Left cardiac atrium (tissue), 4 donors: ENCODE results near the gene TPST2. TPM values are rescaled to one million over a fixed set of nuclear protein-coding genes. Genes with fewer than 3 reads are reported as not detected.

Source experiments
- ATAC-seq, 2 donors: fragments of 200-7000 bp; cut with Tn5 transposase; one replicate each; pipeline ENCODE4 v1.9.1; 2020; ENCODE audit warnings: mild to moderate bottlenecking in 2 of 2, moderate library complexity in 2 of 2
- DNase-seq: peaks from one replicate; pipeline ENCODE4 v3.0.0-alpha.2; 2020
- intact Hi-C, 2 donors: fragments of 100-400 bp; cut with DNase I; formaldehyde crosslinking; loops; one replicate each; pipeline versions ENCODE4 v1.14.1 to v1.15.1; 2022 to 2023
- long read RNA-seq: library from polyadenylated mRNA; unstranded; transcript quantifications from one replicate; pipeline ENCODE4 v2.0.0, GENCODE V29; 2021
- total RNA-seq, 2 donors: library from RNA; stranded (reverse); fragmentation: NEBNext Ultra II Directional; extraction: Animal tissue kit (Norgen Biotek cat#: 25700); gene quantifications; one replicate each; pipeline ENCODE4 v1.2.1, GENCODE V29; 2021
- donor health status: DM: no; HTN: yes; CAD: no.
- donor health status: DM: no; HTN: yes; CAD: no; lungs with severe emphysema.
- donor health status: DM: yes; HTN: yes; CAD: no.
- donor health status: Dilated cardiomyopathy.

TPST2 gene
- 10 to 100 TPM; 22.1 to 36.5 TPM for total RNA-seq
- long read RNA-seq, full-length matches to known transcripts: 83 of 109 reads
- long read RNA-seq, partial matches to known transcripts: 10 of 109 reads
- long read RNA-seq, other reads (novel, unspliced or antisense): 16 of 109 reads

DNA sequence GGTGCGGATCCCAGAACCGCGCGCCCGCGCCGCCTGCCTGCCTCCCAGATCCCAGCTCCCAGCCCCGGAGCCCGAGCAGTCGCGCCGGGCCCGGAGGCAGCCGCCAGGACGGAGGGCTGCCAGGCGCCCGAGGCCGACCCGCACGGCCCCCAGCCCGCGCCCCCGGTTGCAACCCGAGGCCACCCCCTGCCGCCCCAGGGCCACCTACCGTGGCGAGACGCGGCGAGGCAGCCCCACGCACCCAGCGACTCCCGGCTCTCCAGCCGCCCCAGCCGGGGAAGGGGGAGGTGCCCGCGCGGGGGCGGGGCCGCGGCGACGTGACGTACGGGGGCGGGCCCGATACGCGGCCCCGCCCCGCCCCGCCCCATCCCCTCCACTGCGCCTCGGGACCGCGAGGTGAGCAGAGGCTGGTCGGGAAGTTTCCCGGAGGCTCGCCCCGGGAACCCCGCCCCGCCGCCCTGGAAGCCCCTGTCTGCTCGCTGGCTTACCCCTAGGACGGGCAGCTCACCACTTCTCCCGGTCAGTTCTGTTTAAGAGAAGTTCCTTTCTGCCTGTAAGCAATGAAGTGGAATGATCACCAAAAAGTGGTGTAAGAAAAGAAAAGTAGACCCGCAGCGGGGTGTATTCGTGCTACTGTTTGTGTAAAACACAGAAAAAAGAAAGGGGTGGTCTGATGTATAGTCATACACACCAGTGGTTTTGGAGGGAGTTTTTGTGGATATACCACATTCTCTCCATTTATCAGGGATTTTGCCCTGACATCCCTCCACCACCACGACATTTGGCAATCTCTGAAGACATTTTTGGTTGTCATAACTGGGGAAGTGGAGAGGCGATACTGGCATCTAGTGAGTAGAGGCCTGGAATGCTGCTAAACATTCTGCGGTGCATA is at the start of gene TPST2:
Gene TPST2 (minus strand): TSS at position 288 of the 892 bp plus-strand sequence. CDS start 48,502 bp downstream, outside the sequence.
- intact Hi-C loops: loop anchor here (5.0 to 10.0 kb wide), 2 partner anchors 75 to 78 kb away; partner anchors contain the start of gene TFIP11 (in 2 of the 2)
- ATAC-seq: peak; percentile 95 to 96
- DNase-seq: peak; percentile 84

DNA sequence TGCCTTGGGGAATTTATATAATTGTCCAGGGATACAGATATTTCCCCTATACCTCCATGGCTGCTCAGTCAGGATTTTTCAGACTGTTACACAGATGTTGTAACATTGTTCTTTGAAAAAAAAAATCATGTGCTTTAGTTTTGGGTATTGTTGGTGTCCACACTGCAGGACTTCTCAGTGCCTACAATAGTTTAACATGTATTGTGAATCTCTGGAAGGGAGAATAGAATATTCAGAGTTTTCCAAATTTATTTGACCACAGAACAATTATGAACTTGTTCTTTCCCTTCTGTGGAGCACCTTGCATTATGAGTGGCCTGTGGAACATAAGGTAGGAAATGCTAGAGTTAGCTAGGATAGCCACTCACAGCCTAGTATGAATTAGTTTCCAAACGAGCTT is 46.4 kb upstream of the TPST2 start:
- DNase-seq (no peak), ATAC-seq (no peak)
- intact Hi-C loops: no loop called here

DNA sequence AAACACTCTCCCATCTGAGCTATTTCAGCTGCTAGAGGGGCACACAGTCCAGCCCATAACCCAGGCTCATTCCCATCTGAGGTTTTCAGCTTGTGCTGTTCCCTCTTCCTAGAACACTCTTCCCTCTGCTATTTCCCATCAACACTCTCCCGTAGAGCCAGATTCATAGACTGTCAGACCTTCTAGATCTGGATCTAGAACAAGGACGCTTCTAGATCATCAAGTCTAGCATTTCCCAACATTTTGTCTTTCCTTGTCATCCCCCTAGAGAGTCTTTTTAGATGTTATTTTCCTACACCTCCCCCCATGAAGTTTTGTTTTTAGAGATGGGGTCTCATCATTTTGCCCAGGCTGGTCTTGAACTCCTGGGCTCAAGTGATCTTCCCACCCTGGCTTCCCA is 45.2 kb upstream of the TPST2 start:
- intact Hi-C loops: no loop called here

DNA sequence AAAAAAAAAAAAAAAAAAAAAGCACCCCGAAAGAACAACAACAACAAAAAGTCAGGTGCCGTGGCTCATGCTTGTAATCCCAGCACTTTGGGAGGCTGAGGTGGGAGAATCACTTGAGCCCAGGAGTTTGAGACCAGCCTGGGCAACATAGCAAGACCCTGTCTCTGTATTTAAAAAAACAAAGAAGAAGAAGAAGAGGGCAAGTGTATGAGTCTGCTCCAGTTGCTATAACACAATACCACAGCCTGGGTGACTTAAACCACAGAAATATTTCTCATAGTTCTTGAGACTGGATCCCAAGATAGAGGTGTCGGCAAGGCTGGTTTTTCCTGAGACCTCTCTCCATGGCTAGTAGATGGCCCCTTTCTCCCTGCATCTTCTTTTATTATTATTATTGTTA is 44.3 kb upstream of the TPST2 start:
- DNase-seq (no peak), ATAC-seq (no peak)
- intact Hi-C loops: no loop called here

More for the DNA sequence above, 45.2 kb upstream of the TPST2 start:
- ATAC-seq (no peak), DNase-seq (no peak)

DNA sequence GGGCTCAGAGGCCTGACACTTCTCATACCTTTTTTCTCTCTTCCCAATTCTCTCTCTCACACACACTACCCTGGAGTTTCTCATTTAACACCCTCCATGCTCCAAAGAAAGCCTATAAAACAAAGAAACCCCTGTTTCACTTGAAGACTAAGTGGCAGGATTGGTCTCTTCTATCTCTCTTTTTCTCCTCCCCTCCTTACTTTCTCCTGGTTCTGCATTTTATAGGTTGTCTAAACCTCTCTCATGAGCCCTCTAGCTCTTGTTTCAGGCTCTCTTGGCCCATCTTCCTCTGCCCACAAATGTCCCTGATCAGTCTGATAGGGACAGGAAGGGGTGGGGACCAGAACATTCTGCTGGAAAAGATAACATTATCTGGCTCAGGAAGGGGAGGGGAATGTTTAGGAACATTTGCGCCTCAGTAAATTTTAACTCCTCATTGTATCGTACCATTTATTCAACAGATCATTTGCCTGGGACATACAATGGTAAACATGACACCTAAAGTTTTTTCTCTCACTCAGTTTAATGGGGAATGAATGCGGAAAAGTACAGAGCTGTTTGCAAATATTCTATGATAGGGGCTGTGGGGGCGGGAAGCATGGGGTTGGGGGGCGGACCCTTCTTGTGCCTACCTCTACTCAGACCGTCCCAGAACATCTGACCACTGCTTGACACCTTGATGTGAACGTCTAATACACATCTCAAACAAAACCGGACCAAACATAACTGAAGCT is 42.7 kb upstream of the TPST2 start:
- ATAC-seq: peak; percentile 23 to 77
- intact Hi-C loops: no loop called here
- DNase-seq: peak; percentile 36

DNA sequence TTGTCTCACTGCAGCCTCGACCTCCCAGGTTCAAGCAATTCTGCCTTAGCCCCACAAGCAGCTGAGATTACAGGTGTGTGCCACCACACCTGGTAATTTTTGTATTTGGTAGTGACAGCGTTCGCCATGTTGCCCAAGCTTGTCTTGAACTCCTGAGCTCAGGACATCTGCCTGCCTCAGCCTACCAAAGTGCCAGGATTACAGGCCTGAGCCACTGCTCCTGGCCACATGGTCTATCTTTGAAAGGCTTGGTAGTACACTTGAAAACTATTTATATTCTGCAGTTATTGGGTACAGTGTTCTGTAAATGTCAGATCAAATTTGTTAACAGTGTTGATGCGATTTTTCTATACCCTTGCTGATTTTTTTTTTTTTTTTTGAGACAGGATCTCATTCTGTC is 41.4 kb upstream of the TPST2 start:
- ATAC-seq: no peak
- intact Hi-C loops: no loop called here
- no peak for DNase-seq

DNA sequence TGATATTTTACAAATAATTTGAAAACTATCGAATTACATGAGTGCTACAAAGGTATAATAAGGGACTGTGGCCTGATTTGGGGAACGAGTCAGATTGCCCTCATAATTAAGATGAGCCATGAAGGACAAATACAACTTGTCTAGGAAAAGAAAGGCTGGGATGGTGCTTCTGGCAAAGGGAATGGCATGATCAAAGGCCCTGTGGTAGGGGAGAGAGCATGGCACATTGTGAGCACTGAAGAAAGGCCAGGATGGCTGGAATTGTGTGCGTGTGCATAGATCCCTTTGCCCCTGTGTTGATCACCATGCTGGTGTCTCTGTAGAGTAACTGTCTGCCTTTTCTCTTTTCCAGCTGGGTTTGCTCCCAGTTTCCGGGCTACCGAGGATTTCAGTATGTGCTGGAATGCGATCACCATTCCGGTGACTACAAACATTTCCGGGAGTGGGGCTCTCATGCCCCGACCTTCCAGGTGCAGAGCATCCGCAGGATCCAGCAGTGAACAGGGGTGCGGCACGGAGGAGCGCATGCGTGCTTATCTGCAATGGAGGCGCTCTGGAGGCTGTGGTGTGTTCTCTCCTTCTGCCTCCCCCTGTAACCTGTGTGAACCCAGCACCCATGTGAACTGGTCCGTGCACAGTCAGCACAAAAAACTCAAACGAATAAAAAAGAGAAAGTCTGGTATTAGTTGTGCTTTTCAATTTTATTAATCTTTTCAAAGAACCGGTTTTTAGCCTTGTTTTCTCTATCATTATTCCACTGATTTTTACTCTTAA is 40.2 kb upstream of the TPST2 start:
- DNase-seq: no peak
- no peak for ATAC-seq
- intact Hi-C loops: no loop called here

DNA sequence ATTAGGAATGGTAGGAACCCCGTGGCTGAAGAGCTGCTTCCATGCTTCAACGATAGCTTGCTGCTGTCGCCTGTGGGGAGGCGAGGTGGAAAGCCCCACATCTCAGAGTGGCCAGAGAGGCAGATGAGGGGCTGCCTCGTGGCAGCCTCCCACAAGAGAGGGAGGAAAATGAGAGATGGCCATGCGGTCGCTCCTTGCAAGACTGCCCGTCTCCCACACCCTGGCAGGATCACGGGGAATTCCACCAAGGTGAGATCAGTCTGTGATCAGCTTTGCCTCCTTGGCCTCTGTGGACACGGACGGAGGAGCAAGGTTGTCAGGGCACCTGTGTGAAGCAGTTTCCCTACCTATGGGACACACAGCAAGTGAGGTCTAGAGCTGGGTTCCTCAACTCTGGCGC is 34.9 kb upstream of the TPST2 start:
- ATAC-seq (no peak), DNase-seq (no peak)
- intact Hi-C loops: no loop called here

DNA sequence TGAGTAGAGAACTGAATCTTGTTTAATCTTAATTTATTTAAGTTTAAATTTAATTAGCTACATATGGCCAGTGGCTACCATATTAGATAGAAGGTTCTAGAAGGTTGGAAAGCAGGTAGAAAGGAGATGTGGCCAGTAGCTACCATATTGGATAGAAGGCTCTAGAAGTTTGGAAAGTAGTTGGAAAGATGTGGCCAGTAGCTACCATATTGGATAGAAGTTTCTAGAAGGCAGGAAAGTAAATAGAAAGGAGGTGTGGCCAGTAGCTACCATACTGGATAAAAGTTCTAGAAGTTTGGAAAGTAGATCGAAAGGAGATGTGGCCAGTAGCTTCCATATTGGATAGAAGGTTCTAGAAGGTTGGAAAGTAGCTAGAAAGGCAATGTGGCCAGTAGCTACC is 34.1 kb upstream of the TPST2 start:
- DNase-seq (no peak), ATAC-seq (no peak)
- intact Hi-C loops: no loop called here

DNA sequence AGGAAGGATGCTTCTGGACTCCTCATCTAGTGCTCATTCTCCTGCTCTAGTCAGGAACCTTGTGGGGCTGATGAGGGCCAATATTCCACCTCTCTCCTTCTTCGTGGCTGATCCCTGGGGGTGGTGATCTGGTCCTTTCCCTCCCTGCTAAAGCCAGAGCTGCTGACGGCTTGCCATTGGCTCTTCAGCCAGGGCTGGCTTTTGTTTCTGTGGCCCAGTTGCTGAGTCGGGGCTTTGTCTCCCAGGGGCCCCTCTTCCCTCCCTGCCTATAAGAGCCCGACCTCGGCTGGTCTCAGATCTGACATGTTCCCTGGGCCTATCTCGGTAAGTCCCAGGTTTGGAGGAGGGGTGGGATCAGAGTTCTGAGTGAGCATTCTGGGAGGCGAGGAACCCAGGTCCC is 31.7 kb upstream of the TPST2 start, which contains the start of gene CRYBA4:
Gene CRYBA4 (plus strand): TSS at position 301 of the 400 bp plus-strand sequence. CDS start 634 bp downstream, outside the sequence.
- DNase-seq: no peak
- no peak for ATAC-seq
- intact Hi-C loops: no loop called here

DNA sequence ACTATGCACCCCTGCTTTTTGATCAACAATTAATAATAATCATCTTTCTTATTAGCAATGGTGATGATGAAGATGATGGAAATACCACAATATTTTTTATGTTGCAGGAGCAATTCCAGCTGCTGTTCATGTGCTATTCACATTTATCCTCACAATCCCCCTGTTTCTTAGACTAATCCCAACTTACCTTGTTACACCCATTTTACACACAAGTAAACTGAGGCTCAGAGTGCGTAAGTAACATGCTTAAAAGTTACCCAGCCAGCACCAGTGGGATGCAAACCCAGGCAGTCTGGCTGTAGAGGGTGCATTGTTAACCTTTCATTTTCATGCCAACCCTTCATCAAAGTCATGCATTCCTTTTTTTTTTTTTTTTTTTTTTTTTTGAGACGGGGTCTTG is 30.3 kb upstream of the TPST2 start:
- ATAC-seq (no peak), DNase-seq (no peak)
- intact Hi-C loops: no loop called here

DNA sequence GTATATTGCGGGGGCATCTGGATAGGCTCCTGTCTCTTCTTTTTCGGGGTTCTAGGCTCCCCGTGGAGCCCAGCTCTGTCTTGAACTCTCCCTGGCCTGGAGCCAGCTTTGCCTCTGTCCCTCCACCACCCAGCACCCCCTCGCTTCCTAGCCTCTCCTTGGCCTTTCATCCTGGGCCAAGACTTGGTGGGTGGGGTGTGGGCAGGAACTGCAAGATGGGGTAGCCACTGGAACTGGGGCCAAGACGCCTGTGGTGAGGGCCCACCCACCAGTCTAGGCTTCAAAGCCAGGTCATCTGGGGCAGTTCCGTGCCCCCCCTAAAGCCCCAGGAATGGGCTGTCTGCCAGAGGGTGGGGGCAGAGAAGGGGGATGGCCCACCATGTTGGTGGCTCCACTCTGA is 29.6 kb upstream of the TPST2 start:
- ATAC-seq (peak in 1 of 2 donors; percentile 57), DNase-seq (peak; percentile 77)
- intact Hi-C loops: no loop called here

DNA sequence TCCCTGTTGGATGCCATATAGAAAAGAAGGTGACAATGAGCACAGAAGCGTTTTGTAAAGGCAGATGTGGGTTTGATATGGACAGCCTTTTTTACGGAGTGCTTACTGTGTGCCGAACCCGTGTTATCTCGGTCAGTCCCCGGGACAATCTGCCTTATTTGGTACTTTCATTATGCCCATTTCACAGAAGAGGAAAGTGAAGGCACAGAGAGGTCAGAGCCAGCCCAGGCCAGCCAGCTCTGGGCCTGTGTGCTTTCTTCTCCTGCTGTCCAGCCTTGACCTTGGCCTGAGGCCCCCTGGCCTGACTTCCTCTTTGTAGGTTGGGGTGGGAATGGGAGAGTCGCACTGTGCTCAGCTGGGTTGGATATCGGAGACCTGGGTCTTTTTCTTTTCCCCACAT is 28.5 kb upstream of the TPST2 start:
- no peak for DNase-seq
- intact Hi-C loops: no loop called here
- ATAC-seq: no peak

DNA sequence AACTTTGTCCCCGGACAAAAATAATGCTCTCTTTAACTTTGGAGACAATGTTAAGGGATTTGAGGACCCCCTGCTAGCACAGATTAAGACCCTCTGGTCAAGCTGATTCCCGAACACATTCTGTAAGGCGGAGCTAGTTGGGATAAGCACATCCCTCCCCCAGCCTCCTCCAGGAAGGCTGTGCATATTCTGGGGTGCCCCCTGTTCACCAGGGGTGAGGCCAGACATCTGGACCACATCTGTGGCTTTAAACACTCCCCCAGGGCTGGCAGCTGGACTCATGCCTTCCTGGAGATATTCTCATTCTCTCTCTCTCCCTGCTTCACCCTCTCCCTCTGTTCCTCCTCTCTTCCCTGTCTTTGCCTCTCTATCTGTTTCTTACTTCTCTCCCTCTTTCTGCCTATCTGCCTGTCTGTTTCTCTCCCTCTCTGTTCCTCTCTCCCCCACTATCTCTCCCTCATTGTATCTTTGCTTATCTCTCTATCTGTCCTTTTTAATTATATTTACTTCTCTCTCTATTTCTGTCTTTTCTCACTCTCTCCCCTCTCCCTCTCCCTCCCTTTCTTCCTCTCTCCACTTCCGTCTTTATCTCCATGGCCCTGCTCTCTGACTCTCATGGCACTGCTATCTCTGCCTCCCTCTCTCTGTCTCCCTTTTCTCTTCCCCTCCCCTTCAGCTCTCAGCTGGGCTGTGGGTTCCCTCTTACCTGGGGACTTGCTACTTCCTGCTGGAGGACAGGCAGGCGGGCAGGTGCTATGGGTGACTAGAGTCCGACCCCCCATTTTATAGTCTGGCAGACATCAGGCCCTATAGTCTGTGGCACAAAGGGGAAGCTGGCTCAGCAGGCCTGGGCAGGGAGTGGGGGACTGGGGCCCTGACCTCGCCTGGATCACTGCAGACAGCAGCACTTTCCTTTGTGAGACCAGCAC is 27.6 kb upstream of the TPST2 start, which contains the start of gene CRYBB1:
Gene CRYBB1 (minus strand): TSS at position 757 of the 929 bp plus-strand sequence. CDS start 1,708 bp downstream, outside the sequence.
- DNase-seq (no peak), ATAC-seq (peak; percentile 63 to 79)
- intact Hi-C loops: no loop called here

DNA sequence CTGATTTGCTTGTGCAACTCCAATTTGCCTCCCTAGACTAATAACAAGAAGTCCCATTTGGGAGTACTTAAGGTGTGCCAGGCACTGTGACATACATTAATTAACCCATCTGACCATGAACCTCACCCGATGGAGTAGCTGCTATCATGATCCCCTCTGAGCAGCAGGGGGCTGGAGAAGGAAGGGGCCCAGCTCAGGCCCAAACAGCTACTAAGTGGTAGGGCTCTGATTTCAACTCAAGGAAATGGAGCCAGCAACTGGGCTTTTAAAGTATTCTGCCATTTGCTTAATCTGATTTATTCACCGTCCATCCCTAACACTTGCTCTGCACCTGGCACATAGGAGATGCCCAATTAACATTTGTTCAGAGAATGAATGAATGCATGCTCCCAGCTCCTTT is 26.7 kb upstream of the TPST2 start:
- ATAC-seq (no peak), DNase-seq (no peak)
- intact Hi-C loops: no loop called here

DNA sequence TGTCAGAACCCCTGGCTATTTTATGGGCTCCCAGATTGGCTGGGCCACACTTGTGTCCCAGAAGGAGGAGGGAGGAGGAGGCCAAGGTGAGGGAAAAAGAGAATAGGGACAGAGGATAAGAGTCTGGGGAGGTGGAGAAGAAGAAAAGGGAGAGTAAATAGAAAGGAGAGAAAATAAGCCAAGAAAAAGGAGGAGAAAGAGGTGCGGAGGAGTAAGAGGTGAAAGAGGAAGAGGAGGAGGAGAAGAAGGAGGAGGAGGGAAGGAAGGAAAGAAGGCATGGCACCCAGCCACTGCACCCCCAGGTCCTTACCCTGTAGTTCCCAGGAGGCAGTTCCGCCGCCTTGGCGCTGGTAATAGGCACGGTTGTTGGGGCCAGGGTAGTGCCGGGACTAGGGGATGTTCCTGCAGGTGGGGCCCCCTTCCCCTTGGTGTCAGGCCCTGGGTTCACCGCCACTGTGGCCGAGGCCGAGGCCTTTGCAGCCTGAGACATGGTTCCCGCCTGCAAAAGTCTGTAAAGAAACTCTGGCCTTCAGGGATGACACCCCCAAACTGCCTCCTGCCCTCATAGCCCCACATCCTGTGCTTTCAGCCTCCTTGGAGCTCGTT is 26.0 kb upstream of the TPST2 start:
- intact Hi-C loops: no loop called here

DNA sequence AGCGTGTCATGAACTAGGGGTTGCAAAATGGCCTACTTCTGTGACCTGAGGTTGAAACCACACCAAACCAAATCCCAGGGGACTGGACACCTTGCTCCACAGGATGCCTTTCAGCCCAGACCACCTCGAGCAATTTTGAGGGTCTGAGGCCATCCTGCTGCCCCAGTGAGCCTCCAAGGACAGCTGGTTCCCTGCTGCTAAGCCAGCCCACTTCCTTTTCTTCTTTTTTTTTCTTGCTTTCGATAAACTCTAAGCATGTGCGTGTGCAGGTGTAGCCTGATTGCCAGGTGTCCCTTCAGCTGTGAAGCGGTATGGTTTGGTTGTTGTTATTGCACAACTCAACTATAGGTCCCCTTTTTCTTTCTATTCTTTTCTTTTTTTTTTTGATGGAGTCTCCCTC is 25.2 kb upstream of the TPST2 start:
- intact Hi-C loops: no loop called here
- DNase-seq: no peak
- ATAC-seq: no peak

More for the DNA sequence above, 26.0 kb upstream of the TPST2 start:
- ATAC-seq (no peak), DNase-seq (no peak)

DNA sequence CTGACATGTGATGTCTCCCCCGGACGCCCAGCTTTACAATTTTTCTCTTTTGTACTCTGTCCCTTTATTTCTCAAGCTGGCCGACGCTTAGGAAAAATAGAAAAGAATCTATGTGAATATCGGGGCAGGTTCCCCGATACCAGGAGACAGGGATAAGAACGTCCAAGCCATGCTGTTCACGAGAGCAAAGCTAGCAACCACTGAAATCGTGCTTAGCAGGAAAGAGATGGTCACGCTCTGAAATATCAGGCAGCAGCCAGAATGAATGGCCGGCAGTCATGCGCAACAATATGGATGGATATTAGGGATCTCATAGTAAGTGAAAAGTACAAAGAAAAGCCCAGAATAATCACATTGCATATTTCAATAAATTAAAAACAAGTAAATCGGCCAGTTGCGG is 24.4 kb upstream of the TPST2 start:
- intact Hi-C loops: no loop called here
- no peak for ATAC-seq

More for the DNA sequence above, 24.4 kb upstream of the TPST2 start:
- DNase-seq: no peak
